T-cell (primary cell): ENCODE measurements around the gene LHX6. TPM values are rescaled to one million over a fixed set of nuclear protein-coding genes. Genes with fewer than 3 reads are reported as not detected.
A peak's percentile ranks its signal among the peaks of the same experiment; 100 is the strongest.

Experiments
- ATAC-seq, 4 experiments: fragments of 200-7000 bp in 3 of 4; fragments of 150-1000 bp in 1 of 4; cut with Tn5 transposase; replicated peaks in 1 of 4; 1 replicate in 3 of 4; 2 replicates in 1 of 4; pipeline ENCODE4 v1.10.0; 2021; ENCODE audit warnings: moderate library complexity in 3 of 4, mild to moderate bottlenecking in 2 of 4, moderate number of reproducible peaks in 1 of 4
- CTCF ChIA-PET, 2 donors: fragments of 300-600 bp; sonication (Branson Sonifier 250); formaldehyde crosslinking; loops; one replicate each; lab custom pipeline; 2022; ENCODE audit warnings: antibody characterized with exemption in 2 of 2; lab: Charles Lee
- POLR2A ChIA-PET, 2 donors: fragments of 300-600 bp; sonication (Branson Sonifier 250); formaldehyde crosslinking; loops; one replicate each; lab custom pipeline; 2022; ENCODE audit warnings: antibody characterized with exemption in 2 of 2; lab: Charles Lee
- DNase-seq, 35 experiments: peaks; one replicate each; pipeline versions ENCODE4 v3.0.0 to v3.0.0-alpha.2; 2013 to 2023
- H3K27ac ChIP-seq: one replicate; pipeline ENCODE4 v1.5.1; 2013; ENCODE audit warnings: low read length
- H3K27me3 ChIP-seq, 2 experiments: replicated peaks in 1 of 2; 1 replicate in 1 of 2; 2 replicates in 1 of 2; pipeline versions ENCODE4 v1.6.1 to v1.7.0; 2013; ENCODE audit warnings: low read length in 1 of 2, mixed read lengths in 1 of 2; ENCODE audit not compliant: control insufficient read depth in 2 of 2, insufficient read depth in 2 of 2; ENCODE audit errors: extremely low read depth in 1 of 2
- H3K36me3 ChIP-seq, 2 donors: 1 replicate in 1 of 2; 2 replicates in 1 of 2; pipeline versions ENCODE4 v1.6.1 to v1.7.0; 2013; ENCODE audit warnings: low read length in 1 of 2; ENCODE audit not compliant: control insufficient read depth in 2 of 2, insufficient read depth in 1 of 2; ENCODE audit errors: extremely low read depth in 1 of 2
- H3K4me1 ChIP-seq, 2 experiments: 1 replicate in 1 of 2; 2 replicates in 1 of 2; pipeline versions ENCODE4 v1.6.1 to v1.7.0; 2013; ENCODE audit warnings: low read length in 2 of 2, mixed read lengths in 1 of 2; ENCODE audit not compliant: insufficient read depth in 2 of 2, control insufficient read depth in 1 of 2; ENCODE audit errors: extremely low read depth in 1 of 2
- H3K4me3 ChIP-seq, 2 donors: 1 replicate in 1 of 2; 2 replicates in 1 of 2; pipeline versions ENCODE4 v1.5.1 to v1.7.0; 2013; ENCODE audit warnings: mild to moderate bottlenecking in 2 of 2, low read length in 1 of 2, moderate library complexity in 1 of 2; ENCODE audit not compliant: control insufficient read depth in 1 of 2; ENCODE audit errors: extremely low read depth in 1 of 2
- H3K9me3 ChIP-seq: 2 replicates; pipeline ENCODE4 v1.7.0; 2013
- H3K27ac Mint-ChIP-seq, 2 donors: one replicate each; pipeline ENCODE4 v1.8.0; 2020 to 2021; ENCODE audit warnings: mild to moderate bottlenecking in 2 of 2, mixed read lengths in 2 of 2
- H3K27me3 Mint-ChIP-seq, 2 donors: one replicate each; pipeline ENCODE4 v1.8.0; 2021 to 2022; ENCODE audit warnings: mixed read lengths in 2 of 2
- H3K36me3 Mint-ChIP-seq: one replicate; pipeline ENCODE4 v1.8.0; 2021; ENCODE audit warnings: mixed read lengths
- H3K4me1 Mint-ChIP-seq, 3 donors: one replicate each; pipeline ENCODE4 v1.8.0; 2020 to 2022; ENCODE audit warnings: mixed read lengths in 3 of 3, mild to moderate bottlenecking in 1 of 3
- H3K4me3 Mint-ChIP-seq, 3 donors: one replicate each; pipeline ENCODE4 v1.8.0; 2020 to 2022; ENCODE audit warnings: mild to moderate bottlenecking in 3 of 3, mixed read lengths in 3 of 3, moderate library complexity in 3 of 3
- H3K9me3 Mint-ChIP-seq, 3 donors: one replicate each; pipeline ENCODE4 v1.8.0; 2020 to 2022; ENCODE audit warnings: mixed read lengths in 3 of 3
- WGBS: methylation state at CpG from one replicate; pipeline ENCODE4 v1.1.5; 2013; ENCODE audit warnings: missing lambda C conversion rate; ENCODE audit not compliant: insufficient coverage; 5-methylcytosine and 5-hydroxymethylcytosine counted together
- total RNA-seq, 35 experiments: library from RNA in 6 of 35; stranded (reverse) in 6 of 35; fragments of 120-200 nt in 1 of 35; gene quantifications; one replicate each; pipeline versions ENCODE4 v1.2.1 to v1.2.4 and lab custom pipeline; 2013 to 2026

Gene LHX6
- total RNA-seq, 5 donors from 2014 or later (not counting 1 experiment from before 2014, with no cell fraction given): not detected

DNA sequence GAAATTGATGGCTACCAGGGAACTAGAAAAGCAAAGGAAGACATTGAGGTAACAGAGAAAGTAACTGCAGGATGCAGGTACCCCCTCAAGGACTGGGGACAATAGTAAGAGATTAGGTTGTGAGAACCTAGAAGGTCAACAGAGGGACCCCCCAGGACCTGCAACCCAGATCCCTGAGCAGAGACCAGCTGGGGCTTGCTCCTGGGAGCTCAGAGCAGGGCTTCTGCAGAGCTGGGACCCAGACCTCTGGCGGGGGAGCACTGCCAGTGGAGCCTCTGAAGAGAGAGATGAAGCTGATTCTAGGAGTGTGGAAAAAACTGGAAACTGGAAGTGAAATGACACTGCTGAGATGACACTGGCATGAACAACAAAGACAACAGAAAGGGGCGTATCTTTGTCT lies 51.8 kb downstream of the LHX6 start:
- ChIA-PET CTCF (no interaction called here), POLR2A (no interaction called here)
- Mint-ChIP-seq H3K36me3 (no peaks in the 10 kb centered on the region), H3K27me3 (peaks cover 28 to 34% of the 10 kb centered on the region in 2 donors), H3K27ac (no peak overlapping the region), H3K4me3 (no peak overlapping the region), H3K4me1 (no peaks in the 10 kb centered on the region), H3K9me3 (no peaks in the 10 kb centered on the region)
- Histone ChIP-seq H3K36me3 (no peaks in the 10 kb centered on the region), H3K27me3 (peaks cover 0 to 25% of the 10 kb centered on the region in 2 experiments), H3K27ac (no peak overlapping the region), H3K4me1 (no peaks in the 10 kb centered on the region), H3K9me3 (no peaks in the 10 kb centered on the region), H3K4me3 (no peak overlapping the region)
- no peak for DNase-seq
- no peak for ATAC-seq
- 100% methylated on average over 1 of the region's 2 CpGs for WGBS

GRCh38 chr9:122173670-122174069 lies 55.1 kb downstream of the LHX6 start:
- H3K4me1 ChIP-seq: no peaks in the 10 kb centered on the region
- Mint-ChIP-seq H3K36me3 (no peaks in the 10 kb centered on the region), H3K27me3 (peaks cover 35 to 47% of the 10 kb centered on the region in 2 donors), H3K9me3 (no peaks in the 10 kb centered on the region), H3K4me3 (no peak overlapping the region), H3K27ac (peak overlapping the region in 1 of 2 donors; percentile 30), H3K4me1 (no peaks in the 10 kb centered on the region)
- peaks cover 0 to 32% of the 10 kb centered on the region in 2 experiments for H3K27me3 ChIP-seq
- no peaks in the 10 kb centered on the region for H3K36me3 ChIP-seq
- ATAC-seq (no peak), DNase-seq (no peak)
- ChIA-PET POLR2A (no interaction called here), CTCF (no interaction called here)
- WGBS: 90% methylated on average over 3 of the region's 3 CpGs
- H3K9me3 ChIP-seq: no peaks in the 10 kb centered on the region
- no peak overlapping the region for H3K4me3 ChIP-seq
- no peak overlapping the region for H3K27ac ChIP-seq

DNA sequence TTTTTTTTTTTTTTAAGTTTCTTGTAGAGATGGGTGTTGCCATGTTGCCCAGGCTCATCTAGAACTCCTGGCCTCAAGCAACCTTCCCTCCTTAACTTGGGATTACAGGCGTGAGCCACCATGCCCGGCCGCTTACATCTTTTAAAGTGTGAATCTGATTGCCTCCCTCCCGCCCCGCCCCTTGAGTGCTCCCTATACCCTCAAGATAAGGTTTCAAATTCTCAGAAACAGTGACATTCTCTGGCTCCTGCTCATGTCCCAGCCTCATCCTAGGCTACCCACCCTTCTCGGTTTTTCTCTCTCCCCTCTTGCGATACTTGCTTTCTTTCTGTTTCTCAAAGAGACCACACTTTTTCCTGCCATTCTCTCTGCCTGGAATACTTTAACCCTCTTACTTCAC lies 56.6 kb downstream of the LHX6 start:
- ChIA-PET CTCF (no interaction called here), POLR2A (interaction anchor here (0.6 kb wide), 2 partner anchors 25 to 305 kb away, joined by 4 read pairs; no protein-coding TSS in a partner anchor)
- Histone ChIP-seq H3K4me1 (no peaks in the 10 kb centered on the region), H3K27ac (no peak overlapping the region), H3K27me3 (peaks cover 0 to 34% of the 10 kb centered on the region in 2 experiments), H3K36me3 (no peaks in the 10 kb centered on the region), H3K4me3 (no peak overlapping the region), H3K9me3 (no peaks in the 10 kb centered on the region)
- Mint-ChIP-seq H3K27me3 (peaks cover 42 to 54% of the 10 kb centered on the region in 2 donors), H3K4me1 (no peaks in the 10 kb centered on the region), H3K27ac (no peak overlapping the region), H3K4me3 (no peak overlapping the region), H3K9me3 (no peaks in the 10 kb centered on the region), H3K36me3 (no peaks in the 10 kb centered on the region)
- DNase-seq (no peak), ATAC-seq (no peak)
- 88% methylated on average over 7 of the region's 7 CpGs for WGBS

- no peak for ATAC-seq
- DNase-seq: no peak
- H3K27me3 ChIP-seq: peaks cover 0 to 25% of the 10 kb centered on the region in 2 experiments
- no peak overlapping the region for H3K27ac ChIP-seq
- Mint-ChIP-seq H3K36me3 (no peaks in the 10 kb centered on the region), H3K27ac (no peak overlapping the region), H3K4me3 (no peak overlapping the region), H3K9me3 (no peaks in the 10 kb centered on the region), H3K27me3 (peaks cover 42 to 50% of the 10 kb centered on the region in 2 donors), H3K4me1 (no peaks in the 10 kb centered on the region)
- H3K4me3 ChIP-seq: no peak overlapping the region
- H3K36me3 ChIP-seq: no peaks in the 10 kb centered on the region
- no peaks in the 10 kb centered on the region for H3K9me3 ChIP-seq
- ChIA-PET POLR2A (interaction anchor here in 1 of 2 donors (0.5 kb wide), 1 partner anchor 85 kb away, joined by 4 read pairs; no protein-coding TSS in a partner anchor), CTCF (interaction anchor here in 1 of 2 donors (0.6 kb wide), 1 partner anchor 12 kb away, joined by 3 read pairs; no protein-coding TSS in a partner anchor)
- H3K4me1 ChIP-seq: no peaks in the 10 kb centered on the region
- WGBS: no CpG with 5 or more reads among the region's 3 CpGs
Measured at GRCh38 chr9:122168356-122168755, 60.4 kb downstream of the LHX6 start.

GRCh38 chr9:122164286-122164685 lies 64.5 kb downstream of the LHX6 start:
- Mint-ChIP-seq H3K27me3 (peaks cover 30 to 41% of the 10 kb centered on the region in 2 donors), H3K27ac (no peak overlapping the region), H3K36me3 (no peaks in the 10 kb centered on the region), H3K9me3 (peaks cover 0 to 6% (median 0%) of the 10 kb centered on the region in 3 donors), H3K4me1 (peaks cover 7 to 14% (median 11%) of the 10 kb centered on the region in 3 donors), H3K4me3 (no peak overlapping the region)
- ATAC-seq (no peak), DNase-seq (no peak)
- ChIA-PET POLR2A (no interaction called here), CTCF (no interaction called here)
- Histone ChIP-seq H3K27ac (no peak overlapping the region), H3K4me1 (peaks cover 2 to 4% of the 10 kb centered on the region in 2 experiments), H3K9me3 (no peaks in the 10 kb centered on the region), H3K4me3 (no peak overlapping the region), H3K27me3 (peaks cover 0 to 9% of the 10 kb centered on the region in 2 experiments), H3K36me3 (no peaks in the 10 kb centered on the region)
- 43% methylated on average over 2 of the region's 2 CpGs for WGBS

DNA sequence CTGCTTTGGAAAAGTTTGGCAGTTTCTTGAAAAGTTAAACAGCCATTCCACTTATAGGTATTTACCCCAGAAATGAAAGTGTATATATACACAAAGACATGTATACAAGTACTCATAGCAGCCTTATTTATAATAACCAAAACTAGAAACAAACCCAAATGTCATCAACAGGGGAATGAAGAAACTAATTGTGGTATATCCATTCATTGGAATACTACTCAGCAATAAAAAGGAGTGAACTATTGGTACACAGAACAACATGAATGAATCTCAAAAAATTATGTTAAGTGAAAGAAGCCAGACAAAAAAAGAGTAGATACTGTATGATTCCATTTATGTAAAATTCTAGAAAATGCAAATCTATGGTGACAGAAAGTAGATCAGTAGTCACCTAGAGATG lies 66.3 kb downstream of the LHX6 start:
- Histone ChIP-seq H3K4me1 (peaks cover 7 to 11% of the 10 kb centered on the region in 2 experiments), H3K4me3 (no peak overlapping the region), H3K36me3 (no peaks in the 10 kb centered on the region), H3K27me3 (peaks cover 0 to 5% of the 10 kb centered on the region in 2 experiments), H3K9me3 (no peaks in the 10 kb centered on the region), H3K27ac (no peak overlapping the region)
- DNase-seq: no peak
- H3K9me3 Mint-ChIP-seq: peaks cover 0 to 6% (median 0%) of the 10 kb centered on the region in 3 donors
- peaks cover 22 to 30% (median 27%) of the 10 kb centered on the region in 3 donors for H3K4me1 Mint-ChIP-seq
- no peak overlapping the region for H3K27ac Mint-ChIP-seq
- peaks cover 2% of the 10 kb centered on the region for H3K36me3 Mint-ChIP-seq
- ATAC-seq: no peak
- ChIA-PET POLR2A (no interaction called here), CTCF (no interaction called here)
- H3K4me3 Mint-ChIP-seq: no peak overlapping the region
- H3K27me3 Mint-ChIP-seq: peaks cover 18 to 29% of the 10 kb centered on the region in 2 donors
